ACC112 (cell line): ENCODE results near the gene OAF.

Source experiments
- H2AFZ ChIP-seq: fragments of 200-600 bp; sonication (generic); one replicate; pipeline ENCODE4 v1.6.0; 2017; ENCODE audit warnings: antibody characterized with exemption, low read length; ENCODE audit not compliant: unreplicated experiment
- H3K27ac ChIP-seq: fragments of 200-600 bp; sonication (generic); 2 replicates; pipeline ENCODE4 v1.5.1; 2014; ENCODE audit warnings: low read depth, mild to moderate bottlenecking, antibody characterized with exemption, low read length, moderate library complexity
- H3K27me3 ChIP-seq: fragments of 200-600 bp; sonication (generic); 2 replicates; pipeline ENCODE4 v1.6.1; 2014; ENCODE audit warnings: mild to moderate bottlenecking, antibody characterized with exemption, low read length, moderate library complexity, mixed read lengths; ENCODE audit not compliant: insufficient read depth
- H3K36me3 ChIP-seq: fragments of 200-600 bp; sonication (generic); 2 replicates; pipeline ENCODE4 v1.6.1; 2016; ENCODE audit warnings: mild to moderate bottlenecking, antibody characterized with exemption, low read length, moderate library complexity, mixed read lengths; ENCODE audit not compliant: insufficient read depth
- H3K4me1 ChIP-seq: fragments of 200-600 bp; sonication (generic); one replicate; pipeline ENCODE4 v1.6.1; 2016; ENCODE audit warnings: low read length, mixed read lengths; ENCODE audit not compliant: insufficient read depth, unreplicated experiment, control insufficient read depth
- H3K4me3 ChIP-seq: fragments of 200-600 bp; sonication (generic); 2 replicates; pipeline ENCODE4 v1.5.1; 2014; ENCODE audit warnings: mild to moderate bottlenecking, low read depth, low read length
- H3K79me2 ChIP-seq: fragments of 200-600 bp; sonication (generic); one replicate; pipeline ENCODE4 v1.6.0; 2016; ENCODE audit warnings: low read length; ENCODE audit not compliant: control insufficient read depth, unreplicated experiment, insufficient read depth

OAF gene

GRCh38 chr11:120216426-120217102 lies 5.7 kb downstream of the OAF start:
- Histone ChIP-seq H3K36me3 (no peaks in the 10 kb centered on the region), H3K27ac (no peak overlapping the region), H3K4me3 (no peak overlapping the region), H3K4me1 (peaks cover 33% of the 10 kb centered on the region), H3K79me2 (peaks cover 36% of the 10 kb centered on the region), H2AFZ (no peak overlapping the region), H3K27me3 (no peaks in the 10 kb centered on the region)

- Histone ChIP-seq H3K4me1 (peaks cover 33% of the 10 kb centered on the region), H3K27me3 (no peaks in the 10 kb centered on the region), H3K79me2 (peaks cover 28% of the 10 kb centered on the region), H3K36me3 (no peaks in the 10 kb centered on the region), H2AFZ (no peak overlapping the region), H3K4me3 (no peak overlapping the region), H3K27ac (no peak overlapping the region)
Observed at GRCh38 chr11:120217526-120217925, 6.7 kb downstream of the OAF start.

- H2AFZ ChIP-seq: no peak overlapping the region
- H3K4me1 ChIP-seq: peaks cover 27% of the 10 kb centered on the region
- no peaks in the 10 kb centered on the region for H3K27me3 ChIP-seq
- no peak overlapping the region for H3K4me3 ChIP-seq
- peaks cover 22% of the 10 kb centered on the region for H3K79me2 ChIP-seq
- no peak overlapping the region for H3K27ac ChIP-seq
- H3K36me3 ChIP-seq: no peaks in the 10 kb centered on the region
Observed at GRCh38 chr11:120217941-120218694, 7.3 kb downstream of the OAF start.

GRCh38 chr11:120218695-120219033 lies 7.8 kb downstream of the OAF start:
- peaks cover 17% of the 10 kb centered on the region for H3K79me2 ChIP-seq
- H3K4me1 ChIP-seq: peaks cover 22% of the 10 kb centered on the region
- no peak overlapping the region for H3K4me3 ChIP-seq
- H3K36me3 ChIP-seq: no peaks in the 10 kb centered on the region
- H3K27me3 ChIP-seq: no peaks in the 10 kb centered on the region
- H3K27ac ChIP-seq: no peak overlapping the region
- no peak overlapping the region for H2AFZ ChIP-seq

- Histone ChIP-seq H3K4me3 (no peak overlapping the region), H3K27me3 (no peaks in the 10 kb centered on the region), H3K4me1 (peaks cover 20% of the 10 kb centered on the region), H2AFZ (no peak overlapping the region), H3K36me3 (no peaks in the 10 kb centered on the region), H3K79me2 (peaks cover 10% of the 10 kb centered on the region), H3K27ac (no peak overlapping the region)
Observed at GRCh38 chr11:120219232-120219937, 8.6 kb downstream of the OAF start.

GRCh38 chr11:120219938-120220746 lies 9.3 kb downstream of the OAF start:
- Histone ChIP-seq H3K4me3 (no peak overlapping the region), H3K27ac (no peak overlapping the region), H2AFZ (no peak overlapping the region), H3K36me3 (no peaks in the 10 kb centered on the region), H3K79me2 (peaks cover 9% of the 10 kb centered on the region), H3K27me3 (no peaks in the 10 kb centered on the region), H3K4me1 (peaks cover 20% of the 10 kb centered on the region)

- H3K27me3 ChIP-seq: no peaks in the 10 kb centered on the region
Observed at GRCh38 chr11:120220747-120221037, 9.9 kb downstream of the OAF start.

GRCh38 chr11:120221115-120221752 lies 10.4 kb downstream of the OAF start:
- Histone ChIP-seq H3K36me3 (no peaks in the 10 kb centered on the region), H3K27me3 (no peaks in the 10 kb centered on the region), H3K27ac (no peak overlapping the region), H3K79me2 (peaks cover 4% of the 10 kb centered on the region), H3K4me1 (peaks cover 9% of the 10 kb centered on the region), H2AFZ (no peak overlapping the region), H3K4me3 (no peak overlapping the region)

More at GRCh38 chr11:120220747-120221037, 9.9 kb downstream of the OAF start:
- Histone ChIP-seq H2AFZ (no peak overlapping the region), H3K27ac (no peak overlapping the region), H3K36me3 (no peaks in the 10 kb centered on the region), H3K4me3 (no peak overlapping the region), H3K79me2 (peaks cover 9% of the 10 kb centered on the region), H3K4me1 (peaks cover 14% of the 10 kb centered on the region)

GRCh38 chr11:120222916-120223315 lies 12.1 kb downstream of the OAF start:
- H3K4me3 ChIP-seq: no peak overlapping the region
- no peak overlapping the region for H3K27ac ChIP-seq
- H2AFZ ChIP-seq: no peak overlapping the region
- H3K36me3 ChIP-seq: no peaks in the 10 kb centered on the region
- H3K4me1 ChIP-seq: peaks cover 9% of the 10 kb centered on the region
- no peaks in the 10 kb centered on the region for H3K27me3 ChIP-seq
- no peaks in the 10 kb centered on the region for H3K79me2 ChIP-seq

- Histone ChIP-seq H3K4me1 (peaks cover 3% of the 10 kb centered on the region), H3K36me3 (no peaks in the 10 kb centered on the region), H2AFZ (no peak overlapping the region), H3K79me2 (no peaks in the 10 kb centered on the region), H3K4me3 (no peak overlapping the region), H3K27me3 (no peaks in the 10 kb centered on the region), H3K27ac (no peak overlapping the region)
Observed at GRCh38 chr11:120223793-120224192, 13.0 kb downstream of the OAF start.
